H1 (cell line): Measurements from ENCODE around the gene SYCE3. TPM values are rescaled to one million over a fixed set of nuclear protein-coding genes. Genes with fewer than 3 reads are reported as not detected.

Source experiments
- CTCF ChIA-PET: fragments of 300-600 bp; sonication (Branson Sonifier 250); formaldehyde crosslinking; loops from one replicate; lab custom pipeline; 2021; ENCODE audit not compliant: partially characterized antibody; lab: Charles Lee
- POLR2A ChIA-PET: fragments of 300-600 bp; sonication (Branson Sonifier 250); formaldehyde crosslinking; loops from one replicate; lab custom pipeline; 2021; ENCODE audit warnings: inconsistent platforms; ENCODE audit not compliant: partially characterized antibody; lab: Charles Lee
- DNase-seq, 2 experiments: peaks; one replicate each; pipeline versions ENCODE4 v3.0.0 to v3.0.0-alpha.2; 2010 to 2022; ENCODE audit warnings: low spot score in 2 of 2, low read depth in 1 of 2, mixed read lengths in 1 of 2
- FAIRE-seq: peaks from 2 replicates; lab custom pipeline; 2011; peaks lifted over from hg19 to GRCh38; lab: Jason Lieb, UNC
- H2AFZ ChIP-seq: 2 replicates; pipeline ENCODE4 v1.8.1; 2012; ENCODE audit warnings: low read length, inconsistent platforms
- H2AK5ac ChIP-seq: 2 replicates; pipeline ENCODE4 v1.6.1; 2013; ENCODE audit warnings: low read depth, low read length
- H2BK120ac ChIP-seq: replicated peaks from 2 replicates; pipeline ENCODE3; 2013; ENCODE audit warnings: low read depth, low read length, inconsistent platforms
- H2BK12ac ChIP-seq: 2 replicates; pipeline ENCODE4 v1.6.1; 2013; ENCODE audit warnings: low read depth, low read length
- H2BK15ac ChIP-seq: 2 replicates; pipeline ENCODE4 v1.6.1; 2013; ENCODE audit warnings: low read length
- H2BK20ac ChIP-seq: 2 replicates; pipeline ENCODE4 v1.6.1; 2013; ENCODE audit warnings: low read length
- H2BK5ac ChIP-seq: 2 replicates; pipeline ENCODE4 v1.6.1; 2013; ENCODE audit warnings: low read depth, low read length
- H3K14ac ChIP-seq: 2 replicates; pipeline ENCODE4 v1.6.1; 2013; ENCODE audit warnings: inconsistent platforms; ENCODE audit not compliant: insufficient read length
- H3K18ac ChIP-seq: 2 replicates; pipeline ENCODE4 v1.6.1; 2013; ENCODE audit warnings: low read length; ENCODE audit errors: extremely low read depth
- H3K23ac ChIP-seq: 2 replicates; pipeline ENCODE4 v1.6.1; 2013; ENCODE audit warnings: inconsistent platforms; ENCODE audit not compliant: insufficient read length
- H3K23me2 ChIP-seq: 2 replicates; pipeline ENCODE4 v1.6.1; 2013; ENCODE audit warnings: low read depth, low read length
- H3K27ac ChIP-seq: 2 replicates; pipeline ENCODE4 v1.6.1; 2011; ENCODE audit warnings: low read depth, low read length, inconsistent platforms
- H3K27me3 ChIP-seq, 4 experiments: replicated peaks in 1 of 4; 1 replicate in 1 of 4; 2 replicates in 3 of 4; pipeline versions ENCODE4 v1.6.1 to v1.8.1; 2011 to 2013; ENCODE audit warnings: low read length in 3 of 4, mild to moderate bottlenecking in 3 of 4, inconsistent platforms in 2 of 4, mixed read lengths in 2 of 4, moderate library complexity in 1 of 4; ENCODE audit not compliant: control insufficient read depth in 3 of 4, insufficient read depth in 3 of 4; ENCODE audit errors: extremely low read depth in 1 of 4
- H3K36me3 ChIP-seq, 4 experiments: 2 replicates each; pipeline versions ENCODE4 v1.6.1 to v1.8.1; 2011 to 2013; ENCODE audit warnings: mild to moderate bottlenecking in 4 of 4, low read length in 3 of 4, moderate library complexity in 2 of 4, control low read depth in 1 of 4, inconsistent platforms in 1 of 4; ENCODE audit not compliant: insufficient read depth in 4 of 4, control insufficient read depth in 2 of 4
- H3K4ac ChIP-seq: replicated peaks from 2 replicates; pipeline ENCODE3; 2013; ENCODE audit warnings: low read length, low read depth, mixed read lengths, inconsistent platforms; ENCODE audit not compliant: insufficient read length
- H3K4me1 ChIP-seq, 4 experiments: replicated peaks in 1 of 4; 1 replicate in 1 of 4; 2 replicates in 3 of 4; pipeline versions ENCODE4 v1.6.1 to v1.8.1; 2011 to 2013; ENCODE audit warnings: low read length in 3 of 4, inconsistent platforms in 2 of 4, mixed read lengths in 1 of 4; ENCODE audit not compliant: insufficient read depth in 4 of 4, control insufficient read depth in 3 of 4
- H3K4me2 ChIP-seq, 2 experiments: 2 replicates each; pipeline versions ENCODE4 v1.6.1 to v1.8.1; 2011 to 2013; ENCODE audit warnings: low read depth in 2 of 2, low read length in 2 of 2, control low read depth in 1 of 2, inconsistent platforms in 1 of 2, mild to moderate bottlenecking in 1 of 2; ENCODE audit not compliant: insufficient read depth in 1 of 2
- H3K4me3 ChIP-seq, 4 experiments: fragments of 200-600, 300-600 bp in 1 of 4; sonication (generic), shearing (Covaris generic), sonication (Bioruptor Twin) in 1 of 4; 2 replicates each; pipeline versions ENCODE4 v1.5.1 to v1.8.1; 2011 to 2016; ENCODE audit warnings: low read length in 4 of 4, low read depth in 3 of 4, control low read depth in 2 of 4, inconsistent platforms in 2 of 4, mild to moderate bottlenecking in 2 of 4, mixed read lengths in 1 of 4, moderate library complexity in 1 of 4; ENCODE audit not compliant: insufficient read depth in 2 of 4; ENCODE audit errors: extremely low read depth in 1 of 4
- H3K56ac ChIP-seq: replicated peaks from 2 replicates; pipeline ENCODE3; 2013; ENCODE audit warnings: low read depth, mild to moderate bottlenecking, mixed read lengths, low read length, inconsistent platforms; ENCODE audit not compliant: insufficient read length
- H3K79me1 ChIP-seq: 2 replicates; pipeline ENCODE4 v1.6.1; 2013; ENCODE audit warnings: low read depth, low read length, control low read depth
- H3K79me2 ChIP-seq, 2 experiments: 2 replicates each; pipeline versions ENCODE4 v1.6.1 to v1.8.1; 2012 to 2013; ENCODE audit warnings: low read length in 2 of 2, mild to moderate bottlenecking in 2 of 2, inconsistent platforms in 1 of 2; ENCODE audit not compliant: insufficient read depth in 2 of 2, control insufficient read depth in 1 of 2
- H3K9ac ChIP-seq, 4 experiments: replicated peaks in 1 of 4; 1 replicate in 1 of 4; 2 replicates in 3 of 4; pipeline versions ENCODE4 v1.6.1 to v1.8.1; 2011 to 2013; ENCODE audit warnings: low read depth in 3 of 4, low read length in 3 of 4, control low read depth in 2 of 4, mild to moderate bottlenecking in 2 of 4, moderate library complexity in 2 of 4, inconsistent platforms in 1 of 4; ENCODE audit errors: extremely low read depth in 1 of 4
- H3K9me3 ChIP-seq, 2 experiments: 2 replicates each; pipeline versions ENCODE4 v1.6.1 to v1.8.1; 2012 to 2013; ENCODE audit warnings: mild to moderate bottlenecking in 2 of 2, moderate library complexity in 2 of 2, control low read depth in 1 of 2, inconsistent platforms in 1 of 2, low read depth in 1 of 2, low read length in 1 of 2, mixed read lengths in 1 of 2; ENCODE audit not compliant: insufficient read depth in 2 of 2
- H4K20me1 ChIP-seq, 2 experiments: replicated peaks in 1 of 2; 2 replicates each; pipeline versions ENCODE3 to v1.8.1; 2011 to 2013; ENCODE audit warnings: inconsistent platforms in 2 of 2, low read length in 2 of 2, mild to moderate bottlenecking in 1 of 2; ENCODE audit not compliant: insufficient read depth in 2 of 2, control insufficient read depth in 1 of 2
- H4K5ac ChIP-seq: 2 replicates; pipeline ENCODE4 v1.6.1; 2013; ENCODE audit warnings: low read length, low read depth, mixed read lengths, inconsistent platforms; ENCODE audit not compliant: insufficient read length
- H4K8ac ChIP-seq: 2 replicates; pipeline ENCODE4 v1.8.0; 2013; ENCODE audit warnings: mild to moderate bottlenecking, moderate library complexity, low read length, inconsistent platforms; ENCODE audit not compliant: insufficient read depth; ENCODE audit errors: extremely low read depth
- H4K91ac ChIP-seq: replicated peaks from 2 replicates; pipeline ENCODE3; 2013; ENCODE audit warnings: low read length, mixed read lengths, inconsistent platforms; ENCODE audit not compliant: insufficient read length
- KDM4A ChIP-seq: IDR thresholded peaks from one replicate; pipeline ENCODE4 v1.7.1; 2012; ENCODE audit warnings: low read depth, mild to moderate bottlenecking, moderate library complexity, low read length, inconsistent platforms; ENCODE audit not compliant: severe bottlenecking
- SRF ChIP-seq: IDR thresholded peaks from 2 replicates; pipeline ENCODE4 v1.6.1; 2011; ENCODE audit warnings: mild to moderate bottlenecking, low read depth, low read length, moderate library complexity
- WGBS, 2 experiments: shearing (Covaris generic) in 1 of 2; methylation state at CpG; one replicate each; pipeline versions ENCODE4 v1.1.6 to v1.1.7; 2013 to 2015; ENCODE audit warnings: low lambda C conversion rate in 2 of 2, mixed read lengths in 2 of 2, inconsistent platforms in 1 of 2, low coverage in 1 of 2, missing lambda C conversion rate in 1 of 2; ENCODE audit not compliant: insufficient replicate concordance in 2 of 2, insufficient coverage in 1 of 2, insufficient read length in 1 of 2; ENCODE audit errors: extremely low coverage in 1 of 2, missing lambda C conversion rate in 1 of 2; 5-methylcytosine and 5-hydroxymethylcytosine counted together
- polyA plus RNA-seq, 7 experiments: library from polyadenylated mRNA; depleted of rRNA in 3 of 7; stranded (reverse) in 5 of 7; unstranded in 2 of 7; fragments of >200 nt in 5 of 7; fragments of 200-250 nt in 2 of 7; gene quantifications; 1 replicate in 5 of 7; 2 replicates in 1 of 7; 4 replicates in 1 of 7; pipeline versions ENCODE4 v1.2.1 to v1.2.3, GENCODE V29; 2011 to 2013; ENCODE audit warnings: missing spikeins in 2 of 7, mixed read lengths in 2 of 7
- total RNA-seq: library from RNA; stranded (reverse); fragmentation: NEBNext Ultra II Directional; extraction: Animal tissue kit (Norgen Biotek cat#: 25700); gene quantifications from 2 replicates; pipeline ENCODE4 v1.2.1, GENCODE V29; 2021

The SYCE3 gene
- total and polyA plus RNA-seq, 2 of the 8 experiments (the other 6 are each of a cell fraction or from before 2014, with no cell fraction given) = 1.9 TPM; not detected in 1

DNA sequence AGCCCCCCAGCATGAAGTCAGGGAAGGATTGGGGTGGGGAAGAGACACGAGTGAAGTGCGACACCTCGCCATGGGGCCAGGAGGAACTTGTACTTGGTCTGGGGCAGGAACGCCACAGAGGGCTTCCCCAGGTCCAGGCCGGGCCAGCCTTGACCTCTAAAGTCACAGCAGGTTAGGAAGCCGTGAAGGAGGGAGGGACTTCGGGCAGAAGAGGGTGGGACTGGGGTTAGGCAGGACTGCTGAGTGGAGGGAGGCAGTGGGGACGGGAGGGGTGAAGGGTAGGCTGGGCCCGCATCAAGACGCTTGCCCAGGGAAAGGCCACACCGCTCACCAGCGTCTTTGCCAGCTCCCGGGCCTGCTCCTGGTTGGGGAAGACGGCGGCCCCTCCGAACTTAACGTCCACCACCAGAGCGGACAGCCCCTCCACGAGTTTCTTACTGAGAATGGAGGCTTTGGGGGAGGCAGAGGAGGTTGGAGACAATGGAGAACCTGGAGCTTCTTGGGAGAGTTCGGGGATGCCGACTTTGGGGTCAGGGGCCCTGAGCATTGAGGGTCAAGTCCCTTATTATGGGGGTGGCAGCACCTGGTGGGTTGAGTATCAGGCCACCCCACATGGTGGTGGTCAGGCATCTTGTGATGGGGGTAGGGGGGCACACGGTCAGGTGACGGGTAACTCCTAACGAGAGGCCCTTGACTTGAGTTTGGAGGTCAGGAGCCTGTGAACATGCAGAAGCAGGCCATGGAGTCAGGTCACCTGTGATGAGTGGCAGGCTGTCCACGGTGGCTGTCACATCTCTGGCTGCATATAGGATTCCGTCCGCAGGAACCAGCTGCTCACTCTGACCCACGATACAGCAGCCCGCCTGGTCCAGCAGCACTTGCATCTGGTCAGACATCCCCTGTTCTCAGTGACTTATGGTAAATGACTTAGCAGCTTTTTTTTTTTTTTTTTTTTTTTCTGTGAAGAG lies 35.6 kb downstream of the SYCE3 start:
- ChIA-PET CTCF (interaction anchor here (0.6 to 3.4 kb wide), 6 partner anchors 10 to 94 kb away, joined by 3 to 16 read pairs (median 4); partner anchors contain the start of gene SYCE3), POLR2A (interaction anchor here (0.6 to 3.0 kb wide), 4 partner anchors 8 to 38 kb away, joined by 3 to 9 read pairs (median 4); partner anchors contain the start of genes LMF2, NCAPH2 and SYCE3)
- Histone ChIP-seq H4K8ac (peak overlapping the region; percentile 80), H3K56ac (no peak overlapping the region), H3K4me2 (peak overlapping the region; percentile 70 to 88), H4K91ac (peak overlapping the region; percentile 81), H3K9ac (no peak overlapping the region; a peak in 1 of 7 replicates), H3K23ac (no peak overlapping the region), H2BK20ac (no peak overlapping the region), H2BK5ac (peak overlapping the region; percentile 85; the same call in 1 of the 2 replicates), H3K27ac (no peak overlapping the region), H2AK5ac (peak overlapping the region; percentile 55; the same call in 1 of the 2 replicates), H3K18ac (peak overlapping the region; percentile 60; the same call in 1 of the 2 replicates), H4K5ac (peak overlapping the region; percentile 28), H3K79me2 (no peaks in the 10 kb centered on the region), H2AFZ (no peak overlapping the region), H3K4me1 (peaks cover 0 to 26% (median 12%) of the 10 kb centered on the region in 4 experiments; a peak in 5 of 7 replicates), H3K9me3 (no peaks in the 10 kb centered on the region), H2BK120ac (no peak overlapping the region), H3K23me2 (peaks cover 33% of the 10 kb centered on the region; the same call in 1 of the 2 replicates), H4K20me1 (peaks cover 5 to 25% of the 10 kb centered on the region in 2 experiments), H3K79me1 (no peaks in the 10 kb centered on the region), H3K4ac (no peak overlapping the region), H3K36me3 (peaks cover 4 to 13% (median 10%) of the 10 kb centered on the region in 4 experiments; a peak in 6 of 8 replicates), H3K4me3 (peak overlapping the region; percentile 63 to 78 (median 67)), H3K14ac (no peak overlapping the region), H3K27me3 (peaks cover 37 to 55% (median 49%) of the 10 kb centered on the region in 4 experiments), H2BK12ac (no peak overlapping the region), H2BK15ac (0 out of 2 replicates have a peak overlapping the region, but pooled peaks have one; percentile 72)
- 53% methylated on average over 27 of the region's 29 CpGs; no CpG with 5 or more reads in 1 of the 2 experiments for WGBS, 2 experiments
- TF ChIP-seq SRF = no peak
- TF ChIP-seq KDM4A = peak; percentile 7
- peak; percentile 82 for FAIRE-seq
- peak in 1 of 2 experiments; percentile 76 for DNase-seq
